Neural cell (in vitro differentiated cells): Measurements from ENCODE around the gene MVK. TPM values are rescaled to one million over a fixed set of nuclear protein-coding genes. Genes with fewer than 3 reads are reported as not detected.

Source experiments
- H2AFZ ChIP-seq: fragments of 200-600, 300-800 bp; sonication (generic), shearing (Covaris generic); 2 replicates; pipeline ENCODE4 v1.6.0; 2014; ENCODE audit warnings: low read depth, mild to moderate bottlenecking, antibody characterized with exemption, low read length, moderate library complexity
- H3F3A ChIP-seq: fragments of 200-600 bp; shearing (Covaris generic); 2 replicates; pipeline ENCODE4 v1.6.1; 2016; ENCODE audit warnings: mild to moderate bottlenecking, moderate library complexity, mixed read lengths, antibody characterized with exemption, low read length; ENCODE audit not compliant: insufficient read depth, poor library complexity, severe bottlenecking
- H3K27ac ChIP-seq: fragments of 200-600, 300-800 bp; sonication (generic), shearing (Covaris generic); 2 replicates; pipeline ENCODE4 v1.5.1; 2014; ENCODE audit warnings: mild to moderate bottlenecking, low read length, moderate library complexity
- H3K27me3 ChIP-seq: fragments of 300-800, 200-600 bp; sonication (generic), shearing (Covaris generic); 2 replicates; pipeline ENCODE4 v1.6.0; 2014; ENCODE audit warnings: mild to moderate bottlenecking, low read depth, low read length, moderate library complexity; ENCODE audit not compliant: insufficient read depth
- H3K36me3 ChIP-seq: fragments of 300-800, 200-600 bp; sonication (generic), shearing (Covaris generic); 2 replicates; pipeline ENCODE4 v1.5.1; 2014; ENCODE audit warnings: mild to moderate bottlenecking, antibody characterized with exemption, low read length, moderate library complexity; ENCODE audit not compliant: insufficient read depth
- H3K4me2 ChIP-seq: fragments of 300-800, 200-600 bp; sonication (generic), shearing (Covaris generic); 2 replicates; pipeline ENCODE4 v1.6.0; 2014; ENCODE audit warnings: mild to moderate bottlenecking, low read length
- H3K4me3 ChIP-seq: fragments of 300-800, 200-600 bp; sonication (generic), shearing (Covaris generic); 2 replicates; pipeline ENCODE4 v1.5.1; 2014; ENCODE audit warnings: mild to moderate bottlenecking, low read length, moderate library complexity
- H3K79me2 ChIP-seq: fragments of 200-600 bp; shearing (Covaris generic); replicated peaks from 2 replicates; pipeline ENCODE4 v1.6.0; 2014; ENCODE audit warnings: mild to moderate bottlenecking, low read length, moderate library complexity; ENCODE audit not compliant: insufficient read depth
- H3K9ac ChIP-seq: fragments of 300-800, 200-600 bp; sonication (generic), shearing (Covaris generic); 2 replicates; pipeline ENCODE4 v1.6.1; 2016; ENCODE audit warnings: mild to moderate bottlenecking, low read length, mixed read lengths
- H3K9me2 ChIP-seq: fragments of 200-600 bp; shearing (Covaris generic); 2 replicates; pipeline ENCODE4 v1.6.1; 2016; ENCODE audit warnings: mild to moderate bottlenecking, low read length, mixed read lengths; ENCODE audit not compliant: insufficient read depth
- H3K9me3 ChIP-seq: fragments of 200-600, 300-800 bp; sonication (generic), shearing (Covaris generic); 2 replicates; pipeline ENCODE4 v1.6.1; 2016; ENCODE audit warnings: mild to moderate bottlenecking, mixed run types, low read length, moderate library complexity, mixed read lengths
- H4K20me1 ChIP-seq: fragments of 200-600 bp; shearing (Covaris generic); 2 replicates; pipeline ENCODE4 v1.6.1; 2016; ENCODE audit warnings: mild to moderate bottlenecking, mixed run types; ENCODE audit not compliant: insufficient read depth
- EP300 ChIP-seq: fragments of 450-650 bp; conservative IDR thresholded peaks from 2 replicates; pipeline ENCODE4 v1.6.1; 2014; ENCODE audit warnings: antibody characterized with exemption, mild to moderate bottlenecking, moderate library complexity; ENCODE audit not compliant: poor library complexity, severe bottlenecking
- EZH2 ChIP-seq: fragments of 200-600, 300-800 bp; shearing (Covaris generic), sonication (generic); IDR thresholded peaks from 2 replicates; pipeline ENCODE4 v1.6.1; 2014; ENCODE audit warnings: antibody characterized with exemption, low read length, borderline replicate concordance, mild to moderate bottlenecking; ENCODE audit not compliant: insufficient read depth, poor library complexity, severe bottlenecking
- MXI1 ChIP-seq: fragments of 450-650 bp; conservative IDR thresholded peaks from 2 replicates; pipeline ENCODE4 v1.6.1; 2014; ENCODE audit warnings: antibody characterized with exemption, mild to moderate bottlenecking; ENCODE audit not compliant: poor library complexity, severe bottlenecking
- POLR2AphosphoS5 ChIP-seq: IDR thresholded peaks from 2 replicates; pipeline ENCODE4 v1.6.1; 2012
- RAD21 ChIP-seq: fragments of 450-650 bp; conservative IDR thresholded peaks from 2 replicates; pipeline ENCODE4 v1.6.1; 2014; ENCODE audit warnings: antibody characterized with exemption, mild to moderate bottlenecking, moderate library complexity
- SMC3 ChIP-seq: fragments of 450-650 bp; conservative IDR thresholded peaks from 2 replicates; pipeline ENCODE4 v1.6.1; 2014; ENCODE audit warnings: antibody characterized with exemption, mild to moderate bottlenecking, moderate library complexity; ENCODE audit not compliant: poor library complexity
- TAF1 ChIP-seq: IDR thresholded peaks from 2 replicates; pipeline ENCODE4 v1.6.1; 2012; ENCODE audit warnings: low read depth
- polyA plus RNA-seq: library from polyadenylated mRNA; depleted of rRNA; stranded (reverse); fragments of >200 nt; gene quantifications from 2 replicates; pipeline ENCODE4 v1.2.3, GENCODE V29; 2014
- TF ChIP-seq, protein P1 (sequence below): IDR thresholded peaks from 2 replicates; pipeline ENCODE4 v1.6.1; 2012; ENCODE audit warnings: borderline replicate concordance
- TF ChIP-seq, protein P2 (sequence below): fragments of 450-650 bp; IDR thresholded peaks from 2 replicates; pipeline ENCODE4 v1.5.1; 2014; ENCODE audit warnings: antibody characterized with exemption, mild to moderate bottlenecking, moderate library complexity; ENCODE audit not compliant: poor library complexity, severe bottlenecking

The MVK gene
- polyA plus RNA-seq, 1 donor from 2014 or later, result 45.7 TPM

DNA sequence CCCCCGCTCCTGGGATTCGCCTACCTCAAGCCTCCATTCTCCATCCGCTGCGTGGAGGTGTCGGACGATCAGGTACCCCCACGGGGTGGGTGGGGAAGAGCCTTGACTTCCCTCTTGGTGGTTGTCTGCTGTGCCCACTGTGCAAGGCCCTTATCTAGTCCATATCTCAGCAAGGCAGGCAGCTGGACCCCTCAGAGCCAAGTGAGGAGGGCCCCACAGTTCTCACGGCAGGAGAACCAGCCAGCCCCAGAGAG, 40.2 kb upstream of the MVK start:
- Histone ChIP-seq H3K36me3 (no peaks in the 10 kb centered on the region), H3K27ac (no peak overlapping the region), H3K9me3 (no peaks in the 10 kb centered on the region), H4K20me1 (no peaks in the 10 kb centered on the region), H3K9ac (no peak overlapping the region), H3K4me3 (no peak overlapping the region), H3F3A (no peaks in the 10 kb centered on the region), H3K79me2 (no peaks in the 10 kb centered on the region), H3K27me3 (no peaks in the 10 kb centered on the region), H3K4me2 (no peak overlapping the region), H3K9me2 (no peaks in the 10 kb centered on the region), H2AFZ (no peak overlapping the region)
- TF ChIP-seq RAD21, result no peak
- no peak for TF ChIP-seq MXI1
- no peak for TF ChIP-seq POLR2AphosphoS5
- TF ChIP-seq, protein P1, sequence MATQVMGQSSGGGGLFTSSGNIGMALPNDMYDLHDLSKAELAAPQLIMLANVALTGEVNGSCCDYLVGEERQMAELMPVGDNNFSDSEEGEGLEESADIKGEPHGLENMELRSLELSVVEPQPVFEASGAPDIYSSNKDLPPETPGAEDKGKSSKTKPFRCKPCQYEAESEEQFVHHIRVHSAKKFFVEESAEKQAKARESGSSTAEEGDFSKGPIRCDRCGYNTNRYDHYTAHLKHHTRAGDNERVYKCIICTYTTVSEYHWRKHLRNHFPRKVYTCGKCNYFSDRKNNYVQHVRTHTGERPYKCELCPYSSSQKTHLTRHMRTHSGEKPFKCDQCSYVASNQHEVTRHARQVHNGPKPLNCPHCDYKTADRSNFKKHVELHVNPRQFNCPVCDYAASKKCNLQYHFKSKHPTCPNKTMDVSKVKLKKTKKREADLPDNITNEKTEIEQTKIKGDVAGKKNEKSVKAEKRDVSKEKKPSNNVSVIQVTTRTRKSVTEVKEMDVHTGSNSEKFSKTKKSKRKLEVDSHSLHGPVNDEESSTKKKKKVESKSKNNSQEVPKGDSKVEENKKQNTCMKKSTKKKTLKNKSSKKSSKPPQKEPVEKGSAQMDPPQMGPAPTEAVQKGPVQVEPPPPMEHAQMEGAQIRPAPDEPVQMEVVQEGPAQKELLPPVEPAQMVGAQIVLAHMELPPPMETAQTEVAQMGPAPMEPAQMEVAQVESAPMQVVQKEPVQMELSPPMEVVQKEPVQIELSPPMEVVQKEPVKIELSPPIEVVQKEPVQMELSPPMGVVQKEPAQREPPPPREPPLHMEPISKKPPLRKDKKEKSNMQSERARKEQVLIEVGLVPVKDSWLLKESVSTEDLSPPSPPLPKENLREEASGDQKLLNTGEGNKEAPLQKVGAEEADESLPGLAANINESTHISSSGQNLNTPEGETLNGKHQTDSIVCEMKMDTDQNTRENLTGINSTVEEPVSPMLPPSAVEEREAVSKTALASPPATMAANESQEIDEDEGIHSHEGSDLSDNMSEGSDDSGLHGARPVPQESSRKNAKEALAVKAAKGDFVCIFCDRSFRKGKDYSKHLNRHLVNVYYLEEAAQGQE, result no peak
- TF ChIP-seq, protein P2, sequence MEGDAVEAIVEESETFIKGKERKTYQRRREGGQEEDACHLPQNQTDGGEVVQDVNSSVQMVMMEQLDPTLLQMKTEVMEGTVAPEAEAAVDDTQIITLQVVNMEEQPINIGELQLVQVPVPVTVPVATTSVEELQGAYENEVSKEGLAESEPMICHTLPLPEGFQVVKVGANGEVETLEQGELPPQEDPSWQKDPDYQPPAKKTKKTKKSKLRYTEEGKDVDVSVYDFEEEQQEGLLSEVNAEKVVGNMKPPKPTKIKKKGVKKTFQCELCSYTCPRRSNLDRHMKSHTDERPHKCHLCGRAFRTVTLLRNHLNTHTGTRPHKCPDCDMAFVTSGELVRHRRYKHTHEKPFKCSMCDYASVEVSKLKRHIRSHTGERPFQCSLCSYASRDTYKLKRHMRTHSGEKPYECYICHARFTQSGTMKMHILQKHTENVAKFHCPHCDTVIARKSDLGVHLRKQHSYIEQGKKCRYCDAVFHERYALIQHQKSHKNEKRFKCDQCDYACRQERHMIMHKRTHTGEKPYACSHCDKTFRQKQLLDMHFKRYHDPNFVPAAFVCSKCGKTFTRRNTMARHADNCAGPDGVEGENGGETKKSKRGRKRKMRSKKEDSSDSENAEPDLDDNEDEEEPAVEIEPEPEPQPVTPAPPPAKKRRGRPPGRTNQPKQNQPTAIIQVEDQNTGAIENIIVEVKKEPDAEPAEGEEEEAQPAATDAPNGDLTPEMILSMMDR, result no peak
- no peak for TF ChIP-seq TAF1
- no peak for TF ChIP-seq EZH2
- TF ChIP-seq SMC3, result no peak
- TF ChIP-seq EP300, result no peak

DNA sequence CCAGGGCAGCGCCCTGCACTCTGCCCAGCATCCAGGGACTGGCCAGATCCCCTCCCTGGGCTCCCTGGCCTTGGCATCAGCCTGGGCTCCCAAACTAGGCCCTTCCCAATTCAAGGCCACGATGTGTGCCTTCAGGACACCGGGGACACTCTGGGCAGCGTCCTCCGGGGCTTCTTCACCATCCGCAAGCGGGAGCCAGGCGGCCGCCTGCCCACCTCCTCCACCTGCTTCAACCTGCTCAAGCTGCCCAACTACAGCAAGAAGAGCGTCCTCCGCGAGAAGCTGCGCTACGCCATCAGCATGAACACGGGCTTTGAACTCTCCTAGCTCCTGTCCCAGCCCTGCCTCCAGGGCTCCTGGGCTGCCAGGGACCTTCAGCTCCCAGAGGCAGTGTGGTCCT, 39.1 kb upstream of the MVK start:
- no peaks in the 10 kb centered on the region for H4K20me1 ChIP-seq
- H3K27ac ChIP-seq, result no peak overlapping the region
- H3K9me2 ChIP-seq, result no peaks in the 10 kb centered on the region
- TF ChIP-seq TAF1 (no peak), EP300 (no peak), RAD21 (no peak), SMC3 (no peak), MXI1 (no peak), POLR2AphosphoS5 (no peak), EZH2 (no peak)
- TF ChIP-seq, protein P1, result no peak
- TF ChIP-seq, protein P2, result no peak
- no peak overlapping the region for H3K4me2 ChIP-seq
- no peaks in the 10 kb centered on the region for H3K36me3 ChIP-seq
- H3K27me3 ChIP-seq, result no peaks in the 10 kb centered on the region
- H3K79me2 ChIP-seq, result no peaks in the 10 kb centered on the region
- H3K9ac ChIP-seq, result no peak overlapping the region
- no peak overlapping the region for H3K4me3 ChIP-seq
- no peaks in the 10 kb centered on the region for H3F3A ChIP-seq
- H2AFZ ChIP-seq, result no peak overlapping the region
- H3K9me3 ChIP-seq, result no peaks in the 10 kb centered on the region
